ENCODE measurements around the gene SUSD2. TPM values are rescaled to one million over a fixed set of nuclear protein-coding genes. Genes with fewer than 3 reads are reported as not detected.

SUSD2 gene
- total and polyA plus RNA-seq, 2 donors: 0.26 to 8.3 TPM

DNA sequence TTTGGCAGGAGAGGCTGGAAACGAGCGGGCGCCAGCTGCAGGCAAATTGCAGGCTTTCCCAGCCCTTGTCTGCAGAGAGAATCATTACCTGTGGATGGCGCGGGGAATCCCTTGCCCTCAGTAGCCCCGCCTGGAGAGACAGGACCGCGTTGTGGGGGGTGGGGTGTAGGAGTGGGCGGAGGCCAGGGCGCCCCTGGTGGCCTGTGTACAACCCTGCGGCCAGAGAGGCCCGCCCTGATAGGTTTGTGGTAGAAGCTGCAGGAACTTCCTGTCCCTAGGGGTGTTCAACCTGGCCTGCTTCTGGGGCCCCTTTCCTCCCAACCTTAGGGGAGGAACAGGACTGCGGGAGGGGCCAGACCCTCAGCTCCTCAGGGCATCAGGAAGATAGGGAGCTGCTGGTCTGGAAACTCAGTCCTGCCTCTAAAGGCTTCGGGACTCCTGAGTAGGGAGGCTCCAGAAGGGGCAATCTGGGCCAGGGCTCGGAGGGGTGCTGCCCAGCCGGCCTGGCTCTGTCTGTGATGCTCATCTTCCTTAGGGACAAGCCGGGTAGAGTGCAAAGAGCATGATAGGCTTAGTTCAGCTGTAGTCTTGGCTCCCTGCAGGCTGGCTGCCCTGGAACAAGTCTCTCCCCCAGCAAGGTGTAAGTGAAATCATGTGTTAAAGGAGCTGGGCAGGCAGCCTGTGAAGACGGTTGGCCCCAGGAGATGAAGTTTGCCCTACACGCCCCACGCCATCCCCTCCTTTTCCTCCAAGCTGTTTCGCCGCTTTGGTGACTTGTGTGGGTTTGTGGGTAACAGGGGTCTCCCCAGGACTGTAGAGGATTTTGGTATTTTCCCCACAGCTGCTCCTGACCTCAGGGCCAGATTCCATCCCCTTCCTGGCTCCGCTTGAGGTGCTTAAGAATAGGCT is 24.1 kb upstream of the SUSD2 start:
- Histone ChIP-seq H3K4me1 (ENCODE audit: insufficient read depth) (no peaks in the 10 kb centered on the region), H3K27ac (ENCODE audit: low read depth) (peak overlapping the region; percentile 24), H3K36me3 (ENCODE audit: insufficient read depth) (no peaks in the 10 kb centered on the region), H3K4me3 (ENCODE audit: low read depth, low read length) (peak overlapping the region; percentile 76)
- peak; percentile 37 for DNase-seq (ENCODE audit: extremely low spot score)
- 15% methylated on average over 23 of the region's 23 CpGs for WGBS

DNA sequence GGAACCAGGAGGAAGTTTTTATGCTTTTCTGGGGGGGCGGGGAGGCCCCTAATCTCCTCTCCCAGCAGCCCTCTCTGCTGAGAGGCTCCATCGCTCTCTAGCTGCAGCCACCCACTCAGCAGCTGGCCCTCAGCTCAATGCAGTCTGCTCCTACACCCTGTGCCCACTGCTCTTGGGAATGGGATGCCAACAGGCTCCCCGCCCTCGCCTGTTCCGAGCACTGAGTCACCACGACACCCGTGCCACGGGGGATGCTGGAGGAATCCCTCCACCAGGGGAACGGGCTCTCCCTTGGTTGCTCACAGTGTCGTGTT is 23.5 kb upstream of the SUSD2 start:
- DNase-seq (ENCODE audit: extremely low spot score): no peak

DNA sequence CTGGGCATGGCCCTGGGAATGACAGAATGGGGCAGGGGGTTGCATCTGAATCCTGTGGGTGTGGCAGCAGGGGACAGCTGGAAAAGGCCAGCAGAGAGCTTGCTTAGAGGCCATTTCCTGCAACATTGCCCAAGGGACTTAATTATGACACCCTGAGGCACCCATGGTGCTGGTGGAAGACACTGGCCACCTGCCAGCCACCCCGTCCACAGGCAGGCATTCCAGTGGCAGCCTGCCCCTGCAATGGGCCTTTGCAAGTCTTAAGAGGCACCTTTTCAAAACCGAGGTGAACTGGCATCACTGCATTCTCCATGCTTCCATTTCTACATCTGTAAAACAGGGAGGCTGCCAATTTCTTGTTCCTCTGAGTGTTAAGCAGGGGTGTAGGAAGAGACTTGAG is 21.6 kb upstream of the SUSD2 start:
- no peaks in the 10 kb centered on the region for H3K4me1 ChIP-seq (ENCODE audit: insufficient read depth)
- no peak overlapping the region for H3K27ac ChIP-seq (ENCODE audit: low read depth)
- WGBS: 74% methylated on average over 2 of the region's 2 CpGs
- no peaks in the 10 kb centered on the region for H3K36me3 ChIP-seq (ENCODE audit: insufficient read depth)
- H3K4me3 ChIP-seq (ENCODE audit: low read depth, low read length): no peak overlapping the region
- no peak for DNase-seq (ENCODE audit: extremely low spot score)

More for the DNA sequence above, 23.5 kb upstream of the SUSD2 start:
- Histone ChIP-seq H3K4me1 (ENCODE audit: insufficient read depth) (no peaks in the 10 kb centered on the region), H3K36me3 (ENCODE audit: insufficient read depth) (no peaks in the 10 kb centered on the region), H3K4me3 (ENCODE audit: low read depth, low read length) (peak overlapping the region; percentile 76), H3K27ac (ENCODE audit: low read depth) (no peak overlapping the region)
- 55% methylated on average over 10 of the region's 10 CpGs for WGBS

DNA sequence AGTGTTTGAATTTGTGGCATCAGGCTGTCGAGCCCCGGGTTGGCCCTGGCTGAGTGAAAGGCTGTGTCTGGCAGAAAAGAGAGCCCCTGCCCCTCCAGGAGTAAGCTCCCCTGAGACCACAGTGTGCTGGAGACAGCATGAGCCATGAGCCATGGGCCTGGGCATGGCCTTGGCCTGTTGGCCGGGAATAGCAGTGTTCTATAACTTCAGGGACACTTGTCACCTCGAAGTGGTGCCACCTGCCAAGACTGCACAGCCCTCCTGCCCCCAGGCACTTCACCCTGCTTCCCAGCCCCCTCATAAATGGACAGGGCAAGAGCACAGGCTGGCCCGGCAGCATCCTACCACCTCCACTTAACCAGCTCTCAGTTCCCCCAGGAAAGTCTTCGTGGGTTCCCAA is 20.7 kb upstream of the SUSD2 start:
- Histone ChIP-seq H3K36me3 (ENCODE audit: insufficient read depth) (peaks cover 2% of the 10 kb centered on the region), H3K27ac (ENCODE audit: low read depth) (no peak overlapping the region), H3K4me1 (ENCODE audit: insufficient read depth) (no peaks in the 10 kb centered on the region), H3K4me3 (ENCODE audit: low read depth, low read length) (no peak overlapping the region)
- WGBS: 81% methylated on average over 6 of the region's 6 CpGs
- DNase-seq (ENCODE audit: extremely low spot score): no peak

- H3K27ac ChIP-seq (ENCODE audit: low read depth): no peak overlapping the region
- no peaks in the 10 kb centered on the region for H3K4me1 ChIP-seq (ENCODE audit: insufficient read depth)
- peaks cover 4% of the 10 kb centered on the region for H3K36me3 ChIP-seq (ENCODE audit: insufficient read depth)
- no peak overlapping the region for H3K4me3 ChIP-seq (ENCODE audit: low read depth, low read length)
- no peak for DNase-seq (ENCODE audit: extremely low spot score)
- WGBS: 86% methylated on average over 7 of the region's 7 CpGs
Observed at GRCh38 chr22:24161485-24161884, 19.8 kb upstream of the SUSD2 start.

- no peak for DNase-seq (ENCODE audit: extremely low spot score)
- Histone ChIP-seq H3K4me1 (ENCODE audit: insufficient read depth) (no peaks in the 10 kb centered on the region), H3K36me3 (ENCODE audit: insufficient read depth) (peaks cover 4% of the 10 kb centered on the region), H3K4me3 (ENCODE audit: low read depth, low read length) (no peak overlapping the region), H3K27ac (ENCODE audit: low read depth) (no peak overlapping the region)
- 80% methylated on average over 6 of the region's 6 CpGs for WGBS
Observed at GRCh38 chr22:24161909-24162308, 19.4 kb upstream of the SUSD2 start.

- no peak overlapping the region for H3K27ac ChIP-seq (ENCODE audit: low read depth)
- H3K4me3 ChIP-seq (ENCODE audit: low read depth, low read length): no peak overlapping the region
- H3K4me1 ChIP-seq (ENCODE audit: insufficient read depth): no peaks in the 10 kb centered on the region
- no peak for DNase-seq (ENCODE audit: extremely low spot score)
- WGBS: 85% methylated on average over 6 of the region's 6 CpGs
- peaks cover 4% of the 10 kb centered on the region for H3K36me3 ChIP-seq (ENCODE audit: insufficient read depth)
Observed at GRCh38 chr22:24162436-24162835, 18.9 kb upstream of the SUSD2 start.

GRCh38 chr22:24164243-24164642 is 17.0 kb upstream of the SUSD2 start:
- Histone ChIP-seq H3K4me3 (ENCODE audit: low read depth, low read length) (no peak overlapping the region), H3K27ac (ENCODE audit: low read depth) (no peak overlapping the region), H3K36me3 (ENCODE audit: insufficient read depth) (peaks cover 4% of the 10 kb centered on the region), H3K4me1 (ENCODE audit: insufficient read depth) (no peaks in the 10 kb centered on the region)
- WGBS: 92% methylated on average over 10 of the region's 10 CpGs
- DNase-seq (ENCODE audit: extremely low spot score): no peak

DNA sequence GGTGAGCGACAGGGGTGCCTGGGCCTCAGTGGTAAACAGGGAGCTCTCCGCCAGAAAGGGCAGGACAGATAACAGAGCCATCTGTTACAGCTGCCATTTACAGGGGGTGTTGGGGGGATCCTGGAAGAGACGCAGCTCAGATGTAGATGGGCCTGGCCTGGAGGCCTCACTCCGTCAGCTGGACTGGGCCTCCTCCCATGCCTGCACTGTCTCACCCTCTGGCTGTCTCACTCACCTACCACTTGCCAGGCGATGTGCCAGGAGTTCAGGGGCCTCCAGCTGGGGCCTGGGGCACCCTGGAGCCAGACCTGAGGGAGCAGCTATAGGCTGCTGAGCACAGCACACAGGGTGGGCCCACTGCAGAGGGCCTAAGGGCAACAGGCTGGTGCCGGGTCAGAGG is 16.3 kb upstream of the SUSD2 start:
- peaks cover 4% of the 10 kb centered on the region for H3K36me3 ChIP-seq (ENCODE audit: insufficient read depth)
- H3K4me1 ChIP-seq (ENCODE audit: insufficient read depth): no peaks in the 10 kb centered on the region
- no peak for DNase-seq (ENCODE audit: extremely low spot score)
- H3K4me3 ChIP-seq (ENCODE audit: low read depth, low read length): no peak overlapping the region
- H3K27ac ChIP-seq (ENCODE audit: low read depth): no peak overlapping the region
- WGBS: 66% methylated on average over 6 of the region's 6 CpGs

GRCh38 chr22:24165673-24166072 is 15.6 kb upstream of the SUSD2 start:
- no peak for DNase-seq (ENCODE audit: extremely low spot score)
- peaks cover 4% of the 10 kb centered on the region for H3K36me3 ChIP-seq (ENCODE audit: insufficient read depth)
- H3K4me1 ChIP-seq (ENCODE audit: insufficient read depth): no peaks in the 10 kb centered on the region
- 80% methylated on average over 5 of the region's 5 CpGs for WGBS
- no peak overlapping the region for H3K27ac ChIP-seq (ENCODE audit: low read depth)
- H3K4me3 ChIP-seq (ENCODE audit: low read depth, low read length): no peak overlapping the region

DNA sequence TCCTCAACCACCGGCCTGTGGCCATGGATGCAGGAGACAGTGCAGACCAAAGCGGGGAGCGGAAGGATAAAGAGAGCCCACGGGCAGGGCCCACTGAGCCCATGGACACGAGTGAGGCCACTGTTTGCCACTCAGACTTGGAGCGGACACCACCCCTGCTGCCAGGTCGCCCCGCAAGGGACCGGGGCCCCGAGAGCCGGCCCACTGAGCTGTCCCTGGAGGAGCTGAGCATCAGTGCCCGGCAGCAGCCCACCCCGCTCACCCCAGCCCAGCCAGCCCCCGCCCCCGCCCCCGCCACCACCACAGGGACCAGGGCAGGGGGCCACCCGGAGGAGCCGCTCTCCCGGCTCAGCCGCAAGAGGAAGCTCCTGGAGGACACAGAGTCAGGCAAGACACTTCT is 14.5 kb upstream of the SUSD2 start:
- WGBS: 93% methylated on average over 20 of the region's 20 CpGs
- H3K4me1 ChIP-seq (ENCODE audit: insufficient read depth): no peaks in the 10 kb centered on the region
- DNase-seq (ENCODE audit: extremely low spot score): no peak
- no peak overlapping the region for H3K4me3 ChIP-seq (ENCODE audit: low read depth, low read length)
- H3K27ac ChIP-seq (ENCODE audit: low read depth): no peak overlapping the region
- H3K36me3 ChIP-seq (ENCODE audit: insufficient read depth): peaks cover 4% of the 10 kb centered on the region

DNA sequence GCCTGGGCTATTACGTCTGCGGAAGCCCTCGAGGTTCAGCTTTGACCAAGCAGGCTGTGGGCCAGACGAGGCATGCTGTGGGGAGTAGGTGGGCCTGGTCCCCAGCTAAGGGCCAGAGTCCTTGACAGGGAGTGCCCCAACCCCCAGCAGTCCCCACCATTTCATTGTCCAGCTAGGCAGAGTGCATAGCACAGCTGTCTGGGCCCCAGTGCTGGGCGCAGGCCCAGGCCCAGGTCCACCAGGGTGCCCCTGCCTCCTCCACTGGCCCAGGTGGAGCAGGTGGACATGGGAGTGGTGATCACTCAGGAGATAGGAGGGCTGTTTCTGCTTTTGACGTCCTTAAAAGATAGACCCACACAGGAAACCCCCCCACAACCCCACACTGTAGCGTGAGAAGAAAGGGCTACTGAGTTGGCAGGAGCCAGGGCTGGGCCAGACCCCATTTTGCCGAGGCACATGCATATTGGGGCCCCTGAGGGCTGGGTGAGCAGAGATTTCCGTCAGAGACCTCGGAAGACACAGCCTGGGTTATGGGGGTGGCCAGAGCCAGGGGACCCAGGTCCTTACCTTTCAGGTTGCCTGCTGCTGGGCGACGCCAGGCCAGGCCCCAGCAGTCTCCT is 11.7 kb upstream of the SUSD2 start:
- H3K27ac ChIP-seq (ENCODE audit: low read depth): no peak overlapping the region
- H3K4me1 ChIP-seq (ENCODE audit: insufficient read depth): no peaks in the 10 kb centered on the region
- WGBS: 87% methylated on average over 12 of the region's 12 CpGs
- H3K4me3 ChIP-seq (ENCODE audit: low read depth, low read length): no peak overlapping the region
- H3K36me3 ChIP-seq (ENCODE audit: insufficient read depth): peaks cover 4% of the 10 kb centered on the region
- DNase-seq (ENCODE audit: extremely low spot score): no peak

- peaks cover 4% of the 10 kb centered on the region for H3K36me3 ChIP-seq (ENCODE audit: insufficient read depth)
- WGBS: 81% methylated on average over 12 of the region's 12 CpGs
Observed at GRCh38 chr22:24170188-24170587, 11.1 kb upstream of the SUSD2 start.

GRCh38 chr22:24170632-24171031 is 10.7 kb upstream of the SUSD2 start:
- peaks cover 1% of the 10 kb centered on the region for H3K36me3 ChIP-seq (ENCODE audit: insufficient read depth)
- 91% methylated on average over 5 of the region's 5 CpGs for WGBS

More at GRCh38 chr22:24170188-24170587, 11.1 kb upstream of the SUSD2 start:
- Histone ChIP-seq H3K27ac (ENCODE audit: low read depth) (no peak overlapping the region), H3K4me3 (ENCODE audit: low read depth, low read length) (no peak overlapping the region), H3K4me1 (ENCODE audit: insufficient read depth) (no peaks in the 10 kb centered on the region)
- DNase-seq (ENCODE audit: extremely low spot score): no peak

More at GRCh38 chr22:24170632-24171031, 10.7 kb upstream of the SUSD2 start:
- DNase-seq (ENCODE audit: extremely low spot score): no peak
- Histone ChIP-seq H3K4me3 (ENCODE audit: low read depth, low read length) (no peak overlapping the region), H3K4me1 (ENCODE audit: insufficient read depth) (no peaks in the 10 kb centered on the region), H3K27ac (ENCODE audit: low read depth) (no peak overlapping the region)
